GM18505 (cell line): ENCODE measurements around the gene METRN.
A peak's percentile ranks its signal among the peaks of the same experiment; 100 is the strongest.

Experiments used
- ATAC-seq: cut with Tn5 transposase; IDR thresholded peaks from one replicate; pipeline ENCODE4 v1.9.1; 2021; ENCODE audit not compliant: unreplicated experiment
- POLR2A ChIP-seq: IDR thresholded peaks from 4 replicates; pipeline ENCODE4 v1.6.1; 2011; ENCODE audit warnings: borderline replicate concordance; ENCODE audit not compliant: insufficient read depth, insufficient read length; ENCODE audit errors: extremely low read depth

METRN gene

DNA sequence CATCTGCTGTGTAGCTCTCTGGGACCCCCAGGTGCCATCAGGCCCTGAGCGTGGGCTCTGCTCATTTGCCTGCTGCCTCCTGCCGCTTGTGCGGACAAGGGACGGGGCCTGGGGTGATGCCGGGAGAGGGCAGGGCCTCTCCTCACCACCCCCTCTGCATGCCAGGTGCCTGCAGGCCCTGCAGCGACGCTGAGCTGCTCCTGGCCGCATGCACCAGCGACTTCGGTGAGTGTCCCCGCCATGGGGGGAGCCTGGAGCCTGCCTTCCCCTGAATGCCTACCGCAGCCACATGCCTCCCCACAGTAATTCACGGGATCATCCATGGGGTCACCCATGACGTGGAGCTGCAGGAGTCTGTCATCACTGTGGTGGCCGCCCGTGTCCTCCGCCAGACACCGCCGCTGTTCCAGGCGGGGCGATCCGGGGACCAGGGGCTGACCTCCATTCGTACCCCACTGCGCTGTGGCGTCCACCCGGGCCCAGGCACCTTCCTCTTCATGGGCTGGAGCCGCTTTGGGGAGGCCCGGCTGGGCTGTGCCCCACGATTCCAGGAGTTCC is 1.9 kb downstream of the METRN start:
- no peak for ATAC-seq
- TF ChIP-seq POLR2A, result no peak

DNA sequence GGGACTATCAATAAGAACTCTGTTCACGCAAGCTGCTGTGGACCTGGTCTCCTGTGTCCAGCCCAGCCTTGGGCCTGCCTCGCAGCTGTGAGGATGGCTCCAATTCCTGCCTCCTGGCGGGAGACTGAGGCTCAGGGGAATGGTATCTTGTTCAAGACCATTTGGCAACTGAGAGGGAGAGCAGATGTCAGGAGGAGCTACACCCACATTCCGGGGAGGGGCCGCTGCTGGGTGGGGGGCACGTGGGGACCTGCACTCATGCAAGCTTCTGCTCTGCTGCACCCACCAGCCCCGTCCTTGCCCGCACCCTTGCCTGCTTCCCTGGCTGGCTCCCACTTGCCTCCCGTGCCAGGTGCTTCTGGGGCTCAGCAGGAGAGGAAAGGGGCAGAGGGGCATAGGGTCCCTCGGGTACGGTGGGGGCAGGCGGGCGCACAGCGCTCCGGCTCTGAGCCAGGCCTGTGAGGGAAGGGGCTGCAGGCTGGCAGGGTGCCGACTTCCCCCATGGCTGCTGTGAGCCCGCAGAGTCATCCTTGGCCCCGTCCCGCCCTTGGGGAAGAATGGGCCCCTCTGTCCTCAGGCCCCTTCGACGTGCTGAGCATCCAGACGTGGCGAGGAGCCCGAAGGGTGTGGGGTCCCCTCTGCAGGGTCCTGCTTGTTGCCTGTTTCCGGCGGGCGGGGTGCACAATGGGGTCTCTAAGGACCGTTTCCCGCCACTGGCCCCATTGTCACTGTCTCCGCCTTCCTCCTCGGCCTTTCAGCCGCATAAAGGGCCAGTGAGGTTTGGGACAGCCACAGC is 2.7 kb downstream of the METRN start:
- no peak for ATAC-seq
- TF ChIP-seq POLR2A, result no peak

DNA sequence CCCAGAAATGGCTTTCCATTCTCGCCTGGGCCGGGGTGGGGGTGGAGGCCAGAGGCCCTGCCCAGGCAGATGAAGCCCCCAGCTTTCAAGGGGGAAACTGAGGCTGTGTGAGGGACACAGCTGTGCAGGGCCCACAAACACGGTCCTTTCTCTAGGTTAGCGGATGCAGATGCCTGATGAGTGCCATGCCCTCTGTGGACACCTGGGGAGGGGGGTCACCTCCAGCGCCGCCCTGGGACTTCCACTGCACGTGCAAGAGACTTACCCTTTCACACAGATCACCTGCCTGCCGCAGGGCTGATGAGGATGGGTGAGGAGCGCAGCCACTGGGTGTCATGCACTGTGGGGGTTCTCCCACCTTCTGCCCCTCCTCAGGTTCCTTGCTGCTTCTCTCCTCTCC is 3.5 kb downstream of the METRN start:
- ATAC-seq, result no peak

DNA sequence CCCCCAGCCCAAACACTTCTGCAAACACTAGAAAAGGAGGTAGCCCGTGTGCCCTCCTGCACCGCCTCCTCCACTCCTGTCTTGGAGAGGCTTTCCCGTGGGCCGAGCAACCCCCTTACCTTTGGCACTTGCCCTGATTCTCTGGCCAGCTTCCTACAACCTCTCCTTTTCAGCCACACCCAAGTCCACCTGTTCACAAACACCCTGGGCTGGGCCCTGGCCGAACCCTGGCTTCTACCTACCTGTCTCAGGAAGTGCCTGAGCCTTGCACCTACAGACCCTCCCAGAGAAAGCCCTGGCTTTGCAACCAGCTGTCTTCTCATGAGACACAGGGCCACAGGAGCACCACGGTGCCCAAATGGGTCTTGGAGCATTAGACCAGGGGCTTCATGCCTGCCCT is 4.0 kb downstream of the METRN start:
- peak; percentile 11 for TF ChIP-seq POLR2A
- no peak for ATAC-seq

More for the DNA sequence above, 3.5 kb downstream of the METRN start:
- peak; percentile 17 for TF ChIP-seq POLR2A

DNA sequence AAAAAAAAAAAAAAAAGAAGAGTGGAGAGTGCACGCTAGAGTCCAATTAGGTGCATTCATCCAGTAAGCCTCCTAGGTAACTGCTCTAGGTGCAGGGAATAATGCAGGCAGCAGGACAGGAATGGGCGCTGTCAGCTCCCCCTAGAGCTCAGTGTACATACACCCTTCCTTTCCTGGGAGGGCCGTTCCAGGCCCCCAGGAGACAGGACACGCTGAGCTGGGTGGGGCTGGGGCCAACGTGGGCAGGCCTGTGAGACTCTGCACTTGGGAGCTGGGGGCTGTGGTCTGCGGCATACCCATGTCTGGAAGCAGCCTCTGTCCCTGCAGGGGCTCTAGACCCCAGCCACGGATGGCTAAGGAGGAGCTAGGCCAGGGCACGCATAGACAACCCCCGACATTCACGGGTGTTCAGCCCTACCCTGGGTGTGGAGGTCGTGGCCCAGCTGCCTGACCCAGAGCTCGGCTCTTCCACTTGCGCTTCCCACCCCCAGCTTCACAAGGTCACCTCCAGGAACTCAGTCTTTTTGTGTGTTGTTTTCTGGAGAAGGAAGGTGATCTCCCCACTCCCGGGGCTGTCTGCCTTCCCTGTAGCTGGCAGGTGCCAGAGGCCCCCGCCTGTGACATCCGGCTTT is 5.0 kb downstream of the METRN start:
- TF ChIP-seq POLR2A, result no peak
- no peak for ATAC-seq

DNA sequence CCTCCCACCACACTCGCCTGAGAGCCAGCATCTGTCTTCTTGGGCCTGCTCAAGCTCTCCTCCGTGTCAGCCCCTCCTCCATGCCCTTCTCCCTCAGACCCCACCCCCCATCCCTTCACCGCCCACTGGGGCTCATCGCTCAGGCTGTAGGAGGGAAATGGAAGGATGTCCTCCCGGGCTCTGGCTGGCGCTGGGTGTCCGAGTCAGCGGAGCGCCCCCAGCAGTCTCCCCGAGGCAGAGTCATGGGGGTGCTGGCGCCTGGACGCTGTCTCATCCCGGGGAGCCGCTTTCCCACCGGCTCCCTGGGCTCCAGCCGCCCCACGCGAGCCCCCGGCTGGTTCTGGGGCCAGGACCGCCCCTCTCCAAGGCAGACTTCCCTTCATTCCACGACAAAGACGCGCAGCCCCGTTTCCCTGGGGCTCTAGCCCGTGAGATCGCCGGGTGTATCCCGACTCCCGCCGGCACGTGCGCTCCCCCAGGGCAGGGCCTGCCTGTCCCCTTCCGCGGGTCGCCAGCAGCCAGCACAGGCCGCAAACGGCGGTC is 5.6 kb downstream of the METRN start:
- ATAC-seq, result peak; percentile 16
- TF ChIP-seq POLR2A, result no peak

DNA sequence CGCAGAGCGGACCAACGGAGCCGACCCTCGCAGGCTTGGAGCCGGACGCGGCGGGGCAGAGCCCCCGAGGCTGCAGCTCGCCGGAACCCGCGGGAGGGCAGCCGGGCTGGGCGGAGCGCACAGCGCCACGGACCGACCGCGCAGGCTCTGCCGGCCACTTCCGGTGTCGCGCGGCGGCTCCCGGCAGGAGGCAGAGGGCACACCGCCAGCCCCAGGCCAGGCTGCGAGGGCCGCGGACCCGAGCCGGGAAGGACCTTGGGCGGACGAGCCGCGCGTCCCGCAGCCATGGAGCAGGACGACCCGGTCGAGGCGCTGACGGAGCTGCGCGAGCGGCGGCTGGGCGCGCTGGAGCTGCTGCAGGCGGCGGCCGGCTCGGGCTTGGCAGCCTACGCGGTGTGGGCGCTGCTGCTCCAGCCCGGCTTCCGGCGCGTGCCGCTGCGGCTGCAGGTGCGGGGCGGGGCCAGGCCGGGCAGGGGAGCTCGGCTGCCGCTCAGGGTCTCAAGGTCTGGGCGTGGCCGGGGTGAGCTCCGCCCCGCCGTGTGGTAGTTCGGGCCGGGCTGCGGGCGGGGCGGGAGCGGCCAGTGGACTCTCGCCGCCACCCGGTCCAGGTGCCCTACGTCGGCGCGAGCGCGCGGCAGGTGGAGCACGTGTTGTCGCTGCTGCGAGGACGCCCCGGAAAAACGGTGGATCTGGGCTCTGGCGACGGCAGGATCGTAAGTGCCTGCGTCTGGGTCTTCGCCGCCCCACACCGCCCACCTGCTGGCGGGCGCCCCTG is 6.3 kb downstream of the METRN start, which contains the start of gene ANTKMT:
TSS of gene ANTKMT (plus strand) at position 157 of the 775 bp plus-strand sequence. CDS start at position 286, 129 bp downstream.
- TF ChIP-seq POLR2A, result peak; percentile 95
- ATAC-seq, result peak; percentile 61

DNA sequence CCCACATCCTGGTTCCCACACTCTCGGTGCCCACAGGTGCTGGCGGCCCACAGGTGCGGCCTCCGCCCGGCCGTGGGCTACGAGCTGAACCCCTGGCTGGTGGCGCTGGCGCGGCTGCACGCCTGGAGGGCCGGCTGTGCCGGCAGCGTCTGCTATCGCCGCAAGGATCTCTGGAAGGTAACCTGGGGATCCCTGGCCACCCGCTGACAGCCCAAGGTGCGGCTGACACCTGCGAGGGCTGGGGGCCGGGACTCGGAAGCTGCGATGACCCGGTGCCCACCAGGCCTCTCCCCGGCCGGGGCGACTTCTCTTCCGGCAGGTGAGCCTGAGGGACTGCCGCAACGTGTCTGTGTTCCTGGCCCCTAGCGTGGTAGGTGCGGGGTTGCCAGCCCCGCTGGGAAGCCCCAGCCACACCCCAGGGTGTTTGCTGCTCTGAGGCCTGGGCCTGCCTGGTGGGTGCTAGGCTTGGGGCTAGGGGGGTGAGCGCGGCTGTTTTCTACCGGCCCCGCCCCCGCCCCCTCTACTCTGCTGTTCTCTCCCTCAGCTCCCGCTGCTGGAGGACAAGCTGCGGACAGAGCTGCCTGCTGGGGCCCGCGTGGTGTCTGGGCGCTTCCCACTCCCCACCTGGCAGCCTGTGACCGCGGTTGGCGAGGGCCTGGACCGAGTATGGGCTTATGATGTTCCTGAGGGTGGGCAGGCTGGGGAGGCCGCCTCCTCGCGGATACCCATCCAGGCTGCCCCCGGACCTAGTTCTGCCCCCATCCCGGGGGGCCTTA is 7.0 kb downstream of the METRN start:
- no peak for ATAC-seq

DNA sequence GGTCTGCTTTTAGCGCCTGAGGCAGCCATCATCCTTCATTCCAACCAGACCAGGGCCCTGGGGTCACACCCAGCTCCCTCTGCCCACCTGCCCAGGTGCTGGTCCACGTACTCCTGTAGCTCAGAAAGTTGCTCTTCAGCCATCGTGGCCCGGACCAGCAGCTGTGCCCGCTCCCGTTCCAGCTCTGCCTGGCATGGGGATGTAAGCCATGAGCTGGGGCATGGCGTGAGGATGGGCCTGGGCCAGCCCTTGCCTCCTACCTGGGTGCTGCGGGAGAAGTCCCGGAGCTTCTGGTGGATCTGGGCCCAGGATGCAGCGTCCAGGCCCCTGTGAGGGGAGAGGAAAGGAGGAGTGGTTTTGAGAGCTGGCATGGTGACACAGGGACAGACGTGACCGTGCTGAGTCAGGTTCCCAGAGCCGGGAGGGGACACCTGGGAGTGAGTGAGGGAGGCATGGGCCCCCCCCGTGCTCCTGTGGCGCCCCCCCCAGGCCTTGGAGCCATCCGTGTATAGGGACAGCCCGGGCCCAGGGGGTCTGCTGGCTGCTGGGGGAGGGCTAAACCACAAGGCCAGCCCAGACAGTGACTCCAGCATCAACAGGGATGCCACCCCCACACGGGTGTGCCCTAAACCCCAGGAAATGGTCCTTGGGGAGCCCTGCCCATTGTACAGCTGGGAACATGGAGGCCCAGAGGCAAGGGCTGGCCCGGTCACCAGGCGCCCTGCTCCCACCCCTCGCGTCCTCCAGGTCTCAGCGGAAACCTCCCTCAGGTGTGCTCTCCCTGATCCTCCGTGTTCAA is 8.1 kb downstream of the METRN start:
- no peak for ATAC-seq
- no peak for TF ChIP-seq POLR2A

More for the DNA sequence above, 7.0 kb downstream of the METRN start:
- no peak for TF ChIP-seq POLR2A

DNA sequence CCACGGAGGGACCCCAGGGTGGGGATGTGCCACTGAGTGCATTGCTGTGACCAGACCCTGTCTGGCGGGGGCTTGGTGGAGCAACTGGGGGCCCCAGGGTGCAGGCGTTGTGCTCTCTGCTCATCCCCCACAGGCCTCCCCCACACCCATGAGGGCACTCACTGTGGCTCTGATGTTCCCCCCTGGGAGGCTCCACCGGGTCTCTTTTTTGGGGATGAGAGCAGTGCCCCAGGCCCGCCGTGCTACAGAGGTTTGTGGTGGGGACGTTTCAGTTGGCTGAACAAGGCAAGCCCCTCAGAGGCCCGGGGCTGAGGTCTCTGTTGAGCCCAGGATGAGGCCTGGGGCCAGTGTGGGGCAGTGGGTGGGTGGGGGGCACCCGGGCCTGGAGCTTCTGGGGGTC is 8.8 kb downstream of the METRN start:
- TF ChIP-seq POLR2A, result no peak
- ATAC-seq, result no peak

DNA sequence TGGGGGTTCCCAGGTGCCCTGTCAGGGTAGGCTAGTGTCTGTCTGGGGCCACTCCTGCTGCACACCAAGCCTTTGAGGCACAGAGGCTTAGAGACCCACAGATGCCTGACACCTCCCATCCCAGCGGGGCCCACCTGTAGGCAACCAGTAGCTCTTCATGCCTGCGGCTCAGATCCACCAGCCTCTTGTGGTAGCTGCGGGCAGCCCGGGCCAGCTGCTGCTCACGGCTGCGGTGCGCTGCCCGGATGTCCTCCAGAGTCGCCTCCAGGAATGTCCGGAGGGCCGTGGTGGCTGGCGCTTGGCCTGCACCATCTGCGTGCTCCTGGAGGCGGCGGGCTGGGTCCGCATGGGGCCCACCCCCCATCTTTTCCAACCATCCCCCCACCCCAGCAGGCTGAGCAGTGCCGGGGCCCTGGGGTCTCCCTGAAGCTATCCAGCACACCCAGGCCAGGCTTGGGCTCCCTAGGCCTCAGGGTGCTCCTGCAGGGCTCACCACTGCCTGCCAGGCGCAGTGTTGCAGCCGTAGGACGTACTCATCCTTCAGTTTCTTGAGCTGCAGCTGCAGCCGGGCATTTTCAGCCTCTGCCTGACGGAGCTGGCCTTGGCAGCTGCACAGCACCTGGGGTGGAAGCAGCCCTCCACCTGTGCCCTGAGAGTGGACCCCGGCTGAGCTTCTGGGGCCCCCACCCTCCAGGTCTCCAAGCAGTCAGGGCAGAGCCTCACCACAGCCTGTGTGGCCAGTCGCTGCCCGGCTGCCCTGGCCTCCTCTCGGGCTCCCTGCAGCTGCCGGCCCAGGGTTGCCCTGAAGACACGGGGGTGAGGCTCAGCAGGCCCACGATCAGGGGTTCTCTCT is 9.5 kb downstream of the METRN start:
- no peak for ATAC-seq
- TF ChIP-seq POLR2A, result no peak
